ENCODE data around the gene PSMB9. TPM values are rescaled to one million over a fixed set of nuclear protein-coding genes. Genes with fewer than 3 reads are reported as not detected.

The PSMB9 gene
- total and polyA plus RNA-seq, 2 experiments from 2014 or later: 2.0 to 11.0 TPM

DNA sequence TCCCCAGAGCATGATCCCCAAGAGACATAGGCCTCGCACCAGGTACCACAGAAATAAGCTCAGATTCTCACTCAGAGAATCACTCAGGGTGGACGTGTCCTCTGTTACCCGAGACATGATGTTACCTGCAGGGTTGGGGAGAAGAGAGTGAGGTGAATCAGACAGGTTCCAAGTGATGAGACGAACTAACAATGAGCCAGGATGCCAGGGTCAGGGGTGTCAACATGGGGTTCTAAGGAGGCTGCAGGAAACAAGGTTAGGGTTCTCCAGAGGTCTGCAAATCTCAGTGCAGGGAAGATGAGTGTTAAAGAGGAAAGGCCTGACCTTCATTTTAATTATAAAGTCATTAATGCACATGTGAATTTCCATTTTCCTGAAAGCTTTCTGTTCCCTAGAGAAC lies 3.0 kb upstream of the PSMB9 start:
- H3K27ac ChIP-seq: no peak overlapping the region
- no peaks in the 10 kb centered on the region for H3K36me3 ChIP-seq
- no peaks in the 10 kb centered on the region for H3K9me3 ChIP-seq (ENCODE audit: low read depth)
- no peak overlapping the region for H3K4me3 ChIP-seq
- peaks cover 94% of the 10 kb centered on the region for H3K27me3 ChIP-seq
- DNase-seq (ENCODE audit: low read depth in 1 of 2, low spot score in 1 of 2): no peak
- TF ChIP-seq, protein P1, sequence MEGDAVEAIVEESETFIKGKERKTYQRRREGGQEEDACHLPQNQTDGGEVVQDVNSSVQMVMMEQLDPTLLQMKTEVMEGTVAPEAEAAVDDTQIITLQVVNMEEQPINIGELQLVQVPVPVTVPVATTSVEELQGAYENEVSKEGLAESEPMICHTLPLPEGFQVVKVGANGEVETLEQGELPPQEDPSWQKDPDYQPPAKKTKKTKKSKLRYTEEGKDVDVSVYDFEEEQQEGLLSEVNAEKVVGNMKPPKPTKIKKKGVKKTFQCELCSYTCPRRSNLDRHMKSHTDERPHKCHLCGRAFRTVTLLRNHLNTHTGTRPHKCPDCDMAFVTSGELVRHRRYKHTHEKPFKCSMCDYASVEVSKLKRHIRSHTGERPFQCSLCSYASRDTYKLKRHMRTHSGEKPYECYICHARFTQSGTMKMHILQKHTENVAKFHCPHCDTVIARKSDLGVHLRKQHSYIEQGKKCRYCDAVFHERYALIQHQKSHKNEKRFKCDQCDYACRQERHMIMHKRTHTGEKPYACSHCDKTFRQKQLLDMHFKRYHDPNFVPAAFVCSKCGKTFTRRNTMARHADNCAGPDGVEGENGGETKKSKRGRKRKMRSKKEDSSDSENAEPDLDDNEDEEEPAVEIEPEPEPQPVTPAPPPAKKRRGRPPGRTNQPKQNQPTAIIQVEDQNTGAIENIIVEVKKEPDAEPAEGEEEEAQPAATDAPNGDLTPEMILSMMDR (IDR thresholded peaks at IDR 0.05; ENCODE audit: low read depth, low read length): no peak
- no peaks in the 10 kb centered on the region for H3K4me1 ChIP-seq (ENCODE audit: low read depth)

DNA sequence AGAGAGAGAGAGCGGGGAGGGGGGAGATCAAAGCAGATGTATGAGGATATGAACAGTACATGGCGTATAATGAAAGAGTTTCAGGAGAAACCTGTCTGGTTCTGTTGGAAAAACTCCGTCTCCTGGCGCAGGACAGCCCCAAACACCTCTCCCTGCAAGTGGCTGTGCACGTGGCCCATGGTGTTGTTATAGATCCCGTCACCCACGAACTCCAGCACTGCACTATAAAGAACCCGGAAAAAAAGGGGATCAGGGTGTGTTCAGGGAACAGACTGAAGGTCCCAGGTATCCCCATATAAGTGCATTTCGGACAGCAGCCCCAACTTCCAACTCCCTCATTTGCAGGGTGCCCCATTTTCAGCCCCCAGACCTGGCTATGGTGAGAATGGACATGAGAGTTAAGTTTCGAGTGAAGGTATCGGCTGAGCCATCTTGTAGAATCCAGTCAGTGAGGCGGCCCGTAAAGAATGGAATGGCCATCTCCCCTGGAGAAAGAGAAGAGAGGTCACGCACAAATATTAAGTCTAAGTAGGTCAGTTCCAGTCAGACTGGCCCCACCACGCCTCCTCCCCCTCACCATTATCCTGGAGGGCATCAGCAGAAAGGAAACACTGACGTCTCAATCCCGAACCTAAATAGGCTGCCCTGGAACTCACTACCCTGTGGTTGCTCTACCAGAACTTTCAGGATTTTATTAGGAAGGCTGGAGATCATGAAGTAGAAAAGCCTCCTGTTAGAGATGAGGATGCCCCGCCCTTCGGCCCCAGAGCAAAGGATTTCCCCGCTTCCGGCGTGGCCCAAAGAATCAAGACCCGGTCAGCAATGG lies 1.8 kb upstream of the PSMB9 start:
- H3K27me3 ChIP-seq: peaks cover 94% of the 10 kb centered on the region
- no peak overlapping the region for H3K4me3 ChIP-seq

DNA sequence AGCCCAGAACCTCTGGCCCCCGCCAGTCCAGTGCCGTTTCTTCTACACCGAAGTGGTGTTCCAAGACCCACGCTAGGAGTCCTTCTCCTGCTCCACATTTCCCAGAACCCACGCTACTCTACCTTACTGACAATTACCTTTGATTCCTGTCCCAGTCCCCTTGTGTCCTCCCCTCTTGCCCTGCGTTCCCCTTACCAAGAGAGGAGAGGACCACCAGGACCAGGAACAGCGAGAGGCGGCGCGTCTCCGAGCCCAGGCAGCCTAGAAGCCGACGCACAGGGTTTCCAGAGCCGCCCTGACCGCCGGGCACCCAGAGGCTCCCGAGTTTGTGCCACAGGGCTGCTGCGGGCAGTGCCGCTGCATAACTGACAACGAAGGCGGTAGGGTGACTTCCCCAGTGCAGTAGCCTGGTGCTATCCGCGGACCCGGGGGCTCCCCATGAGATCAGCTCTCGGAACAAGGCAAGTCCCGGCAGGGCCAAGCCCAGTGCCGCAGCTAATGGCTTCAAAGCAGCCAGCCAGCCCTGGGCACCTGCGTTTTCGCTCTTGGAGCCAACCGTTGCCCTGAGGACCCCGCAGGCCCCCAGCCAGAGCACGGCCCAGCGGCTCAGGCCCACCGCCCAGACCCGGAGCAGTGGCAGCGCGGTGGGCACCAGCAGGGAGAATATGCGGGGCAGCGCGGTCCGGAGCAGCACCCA lies 1.0 kb upstream of the PSMB9 start:
- Histone ChIP-seq H3K27me3 (peaks cover 93% of the 10 kb centered on the region), H3K9me3 (ENCODE audit: low read depth) (no peaks in the 10 kb centered on the region), H3K4me3 (peak overlapping the region; percentile 56), H3K27ac (no peak overlapping the region), H3K4me1 (ENCODE audit: low read depth) (peaks cover 9% of the 10 kb centered on the region), H3K36me3 (no peaks in the 10 kb centered on the region)
- TF ChIP-seq, protein P1 (IDR thresholded peaks at IDR 0.05; ENCODE audit: low read depth, low read length): no peak
- DNase-seq (ENCODE audit: low read depth in 1 of 2, low spot score in 1 of 2): peak; percentile 24 to 45

More for the DNA sequence above, 1.8 kb upstream of the PSMB9 start:
- TF ChIP-seq, protein P1 (IDR thresholded peaks at IDR 0.05; ENCODE audit: low read depth, low read length): no peak
- Histone ChIP-seq H3K27ac (no peak overlapping the region), H3K36me3 (no peaks in the 10 kb centered on the region), H3K9me3 (ENCODE audit: low read depth) (no peaks in the 10 kb centered on the region), H3K4me1 (ENCODE audit: low read depth) (peaks cover 1% of the 10 kb centered on the region)
- peak in 1 of 2 donors; percentile 15 for DNase-seq (ENCODE audit: low read depth in 1 of 2, low spot score in 1 of 2)

DNA sequence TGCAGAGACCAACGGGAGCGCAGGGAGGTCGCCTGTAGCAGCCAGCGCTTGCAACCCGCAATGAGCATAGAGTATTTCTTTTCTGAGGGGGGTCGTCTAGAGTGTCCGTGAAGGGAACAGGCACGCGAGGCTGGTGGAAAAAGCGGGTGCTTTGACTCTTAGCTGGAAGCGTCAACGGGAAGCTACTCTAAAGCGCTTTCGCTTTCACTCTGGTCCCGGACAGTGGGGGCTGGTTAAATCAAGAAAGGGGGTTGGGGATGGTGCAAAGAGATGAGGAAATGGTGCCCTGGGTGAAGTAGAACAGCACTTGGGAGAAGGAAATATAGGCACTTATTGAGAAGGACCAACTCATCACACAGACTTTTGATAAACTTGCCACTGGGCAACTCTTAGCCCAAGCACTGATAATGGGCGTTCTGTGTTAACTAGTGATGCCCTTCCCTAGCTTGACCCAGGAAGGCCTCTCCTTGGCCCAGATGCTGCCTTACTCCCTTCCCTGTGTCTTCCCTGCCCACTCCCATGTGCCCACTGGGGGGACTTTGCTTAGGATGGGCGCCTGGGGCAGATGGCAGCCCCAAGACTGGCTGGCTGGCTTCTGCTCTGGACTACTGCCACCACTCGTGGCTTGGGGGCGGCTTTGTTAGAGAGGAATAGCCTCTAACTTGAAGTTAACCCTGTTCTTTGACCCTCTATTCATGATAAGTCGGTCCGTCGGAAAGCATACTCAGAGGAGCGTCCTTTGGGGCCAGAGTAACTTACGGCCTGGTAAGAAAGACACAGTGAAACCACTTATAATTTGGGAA lies 585 bp downstream of the PSMB9 start:
- peak in 1 of 2 donors; percentile 47 for DNase-seq (ENCODE audit: low read depth in 1 of 2, low spot score in 1 of 2)
- Histone ChIP-seq H3K27ac (no peak overlapping the region), H3K4me1 (ENCODE audit: low read depth) (peaks cover 13% of the 10 kb centered on the region), H3K4me3 (peak overlapping the region; percentile 56), H3K36me3 (no peaks in the 10 kb centered on the region), H3K27me3 (peaks cover 88% of the 10 kb centered on the region), H3K9me3 (ENCODE audit: low read depth) (no peaks in the 10 kb centered on the region)
- TF ChIP-seq, protein P1 (IDR thresholded peaks at IDR 0.05; ENCODE audit: low read depth, low read length): no peak

DNA sequence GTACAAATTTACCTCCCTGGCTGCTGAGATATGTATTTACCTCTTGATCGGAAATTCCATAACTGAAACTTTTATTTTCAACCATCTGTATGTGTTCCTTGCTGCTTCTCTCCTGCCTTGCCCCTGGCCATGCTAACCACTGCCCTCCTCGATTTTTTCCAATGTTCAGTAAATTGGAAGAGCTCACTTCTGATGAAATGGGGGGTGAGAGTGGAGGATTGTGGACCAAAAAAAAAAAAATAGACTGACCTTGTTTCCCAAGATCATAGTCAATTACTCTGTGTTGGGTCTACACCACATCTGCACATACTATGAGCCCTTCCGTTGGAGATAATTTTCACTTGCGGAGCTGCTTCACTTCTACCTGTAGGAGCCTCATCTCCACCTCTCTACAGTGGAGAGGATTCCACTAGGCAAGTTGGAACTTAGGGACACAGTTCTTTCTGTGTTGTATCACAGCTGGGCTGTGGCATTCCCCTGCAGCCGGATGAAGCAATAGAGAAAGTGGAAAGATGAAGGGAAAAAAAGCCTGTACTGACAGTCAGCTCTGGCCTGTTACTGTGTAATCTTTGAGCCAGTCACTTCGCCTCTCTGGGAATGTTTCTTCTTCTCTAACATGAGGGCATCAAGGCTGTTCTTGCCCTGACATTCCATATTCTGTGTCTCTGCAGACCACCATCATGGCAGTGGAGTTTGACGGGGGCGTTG lies 1.6 kb downstream of the PSMB9 start:
- no peak overlapping the region for H3K27ac ChIP-seq

More for the DNA sequence above, 1.6 kb downstream of the PSMB9 start:
- no peak for DNase-seq (ENCODE audit: low read depth in 1 of 2, low spot score in 1 of 2)
- no peak overlapping the region for H3K4me3 ChIP-seq
- H3K9me3 ChIP-seq (ENCODE audit: low read depth): no peaks in the 10 kb centered on the region
- peaks cover 81% of the 10 kb centered on the region for H3K27me3 ChIP-seq
- H3K4me1 ChIP-seq (ENCODE audit: low read depth): peaks cover 13% of the 10 kb centered on the region
- TF ChIP-seq, protein P1 (IDR thresholded peaks at IDR 0.05; ENCODE audit: low read depth, low read length): no peak
- no peaks in the 10 kb centered on the region for H3K36me3 ChIP-seq

All from cardiac muscle cell (in vitro differentiated cells and primary cell).